OCI-M2 (cell line): ENCODE data around the gene CBY2.

ENCODE experiments used
- DNase-seq: peaks from one replicate; lab custom pipeline; 2025; ENCODE audit not compliant: unreplicated experiment; lab: John Stamatoyannopoulos, UW

CBY2 gene

GRCh38 chr13:45700971-45701900 is 884 bp upstream of the CBY2 start:
- no peak for DNase-seq

- DNase-seq: no peak
These were observed 810 bp downstream of the CBY2 start for GRCh38 chr13:45702869-45703391.

GRCh38 chr13:45704211-45704739 is 2.2 kb downstream of the CBY2 start:
- no peak for DNase-seq

- DNase-seq: no peak
These were observed 3.0 kb downstream of the CBY2 start for GRCh38 chr13:45704854-45705695.

- no peak for DNase-seq
These were observed 3.8 kb downstream of the CBY2 start for GRCh38 chr13:45705918-45706317.

GRCh38 chr13:45707516-45708100 is 5.5 kb downstream of the CBY2 start:
- no peak for DNase-seq

GRCh38 chr13:45711951-45712350 is 9.8 kb downstream of the CBY2 start:
- no peak for DNase-seq

- DNase-seq: no peak
These were observed 11.1 kb downstream of the CBY2 start for GRCh38 chr13:45713106-45713690.

GRCh38 chr13:45713721-45714120 is 11.6 kb downstream of the CBY2 start:
- DNase-seq: no peak

- DNase-seq: no peak
These were observed 12.1 kb downstream of the CBY2 start for GRCh38 chr13:45714170-45714569.

- no peak for DNase-seq
These were observed 13.2 kb downstream of the CBY2 start for GRCh38 chr13:45715351-45715750.

GRCh38 chr13:45717349-45717748 is 15.2 kb downstream of the CBY2 start:
- DNase-seq: no peak

- no peak for DNase-seq
These were observed 15.9 kb downstream of the CBY2 start for GRCh38 chr13:45718063-45718462.

- no peak for DNase-seq
These were observed 16.9 kb downstream of the CBY2 start for GRCh38 chr13:45718992-45719391.

GRCh38 chr13:45721203-45721731 is 19.1 kb downstream of the CBY2 start:
- no peak for DNase-seq

- DNase-seq: no peak
These were observed 21.7 kb downstream of the CBY2 start for GRCh38 chr13:45723798-45724197.

GRCh38 chr13:45728759-45729158 is 26.6 kb downstream of the CBY2 start:
- DNase-seq: no peak

GRCh38 chr13:45731455-45731854 is 29.3 kb downstream of the CBY2 start:
- DNase-seq: no peak

- DNase-seq: no peak
These were observed 30.8 kb downstream of the CBY2 start for GRCh38 chr13:45732916-45733315.

- DNase-seq: no peak
These were observed 31.2 kb downstream of the CBY2 start for GRCh38 chr13:45733361-45733760.
